SK-N-SH (cell line): ENCODE results near the gene CENPS. TPM values are rescaled to one million over a fixed set of nuclear protein-coding genes. Genes with fewer than 3 reads are reported as not detected.

Experiments used
- CTCF ChIA-PET: fragments of 300-600, 350-600 bp; formaldehyde crosslinking; extraction: SDS; loops from one replicate; lab custom pipeline; 2021; lab: Yijun Ruan, JAX
- POLR2A ChIA-PET: fragments of 350-600 bp; sonication (Branson Sonifier 250); formaldehyde crosslinking; extraction: SDS; loops from one replicate; lab custom pipeline; 2020; ENCODE audit warnings: antibody characterized with exemption, inconsistent platforms; lab: Yijun Ruan, JAX
- DNase-seq: peaks from one replicate; pipeline ENCODE4 v3.0.0; 2012
- H2AFZ ChIP-seq: fragments of 200-600 bp; sonication (generic); 2 replicates; pipeline ENCODE4 v1.8.1; 2016; ENCODE audit warnings: antibody characterized with exemption, mild to moderate bottlenecking, low read depth
- H3F3A ChIP-seq: fragments of 200-600 bp; sonication (generic); replicated peaks from 2 replicates; pipeline ENCODE3; 2016; ENCODE audit warnings: antibody characterized with exemption, mild to moderate bottlenecking; ENCODE audit not compliant: insufficient read depth
- H3K27ac ChIP-seq, 2 experiments: fragments of 200-500 bp in 1 of 2; fragments of 200-600 bp in 1 of 2; sonication (Bioruptor generic) in 1 of 2; sonication (generic), shearing (Covaris generic) in 1 of 2; 2 replicates each; pipeline versions ENCODE4 v1.5.1 to v1.6.1; 2014 to 2016; ENCODE audit warnings: low read depth in 2 of 2, inconsistent platforms in 1 of 2, low read length in 1 of 2, mild to moderate bottlenecking in 1 of 2, mixed read lengths in 1 of 2
- H3K27me3 ChIP-seq: fragments of 200-600 bp; sonication (generic), shearing (Covaris generic); 2 replicates; pipeline ENCODE4 v1.6.1; 2016; ENCODE audit warnings: mixed run types; ENCODE audit not compliant: insufficient read depth
- H3K36me3 ChIP-seq, 2 experiments: fragments of 200-500 bp in 1 of 2; fragments of 200-600 bp in 1 of 2; sonication (Bioruptor generic) in 1 of 2; sonication (generic) in 1 of 2; replicated peaks in 1 of 2; 2 replicates each; pipeline versions ENCODE3 to v1.5.1; 2014 to 2016; ENCODE audit warnings: low read length in 1 of 2, mild to moderate bottlenecking in 1 of 2; ENCODE audit not compliant: insufficient read depth in 2 of 2, control insufficient read depth in 1 of 2
- H3K4me1 ChIP-seq, 2 experiments: fragments of 200-500 bp in 1 of 2; fragments of 200-600 bp in 1 of 2; sonication (Bioruptor generic) in 1 of 2; sonication (generic), shearing (Covaris generic) in 1 of 2; 2 replicates each; pipeline versions ENCODE4 v1.5.1 to v1.6.1; 2014 to 2016; ENCODE audit warnings: low read depth in 1 of 2, low read length in 1 of 2, mixed run types in 1 of 2; ENCODE audit not compliant: insufficient read depth in 2 of 2, control insufficient read depth in 1 of 2
- H3K4me2 ChIP-seq: fragments of 200-600 bp; sonication (generic), shearing (Covaris generic); 2 replicates; pipeline ENCODE4 v1.6.1; 2017; ENCODE audit warnings: mixed run types
- H3K4me3 ChIP-seq, 2 experiments: fragments of 200-500 bp in 1 of 2; fragments of 200-600 bp in 1 of 2; sonication (Bioruptor generic) in 1 of 2; sonication (generic), shearing (Covaris generic) in 1 of 2; 2 replicates each; pipeline versions ENCODE4 v1.5.1 to v1.8.1; 2014 to 2016; ENCODE audit warnings: low read depth in 2 of 2, inconsistent platforms in 1 of 2, low read length in 1 of 2, mild to moderate bottlenecking in 1 of 2, mixed read lengths in 1 of 2, moderate library complexity in 1 of 2
- H3K79me2 ChIP-seq: fragments of 200-600 bp; sonication (generic); 2 replicates; pipeline ENCODE4 v1.8.1; 2017; ENCODE audit warnings: mild to moderate bottlenecking; ENCODE audit not compliant: insufficient read depth
- H3K9ac ChIP-seq: fragments of 200-600 bp; sonication (generic); 2 replicates; pipeline ENCODE4 v1.6.1; 2017; ENCODE audit warnings: mixed run types
- H3K9me2 ChIP-seq: fragments of 200-600 bp; sonication (generic); 2 replicates; pipeline ENCODE4 v1.6.1; 2017; ENCODE audit warnings: mixed run types
- H3K9me3 ChIP-seq: fragments of 200-600 bp; sonication (generic); 2 replicates; pipeline ENCODE4 v1.6.1; 2017; ENCODE audit warnings: mixed run types, mild to moderate bottlenecking, moderate library complexity
- H4K20me1 ChIP-seq: fragments of 200-600 bp; sonication (generic); 2 replicates; pipeline ENCODE4 v1.6.1; 2017; ENCODE audit warnings: mild to moderate bottlenecking, mixed run types; ENCODE audit not compliant: insufficient read depth
- CTCF ChIP-seq: fragments of 200-600 bp; sonication (generic); IDR thresholded peaks from 2 replicates; pipeline ENCODE4 v1.6.1; 2017; ENCODE audit warnings: antibody characterized with exemption, mild to moderate bottlenecking, moderate library complexity
- ELF1 ChIP-seq: IDR thresholded peaks from 2 replicates; pipeline ENCODE4 v1.4.0; 2012
- EP300 ChIP-seq, 2 experiments: IDR thresholded peaks; 2 replicates each; pipeline versions ENCODE4 v1.4.0 to v1.6.1; 2012; ENCODE audit warnings: borderline replicate concordance in 1 of 2, low read depth in 1 of 2, low read length in 1 of 2
- EZH2phosphoT487 ChIP-seq: fragments of 200-600 bp; sonication (generic); IDR thresholded peaks from 2 replicates; pipeline ENCODE4 v1.6.1; 2017; ENCODE audit warnings: low read depth, mixed run types, mild to moderate bottlenecking, antibody characterized with exemption, moderate library complexity, borderline replicate concordance
- FOXJ3 ChIP-seq: sonication (generic); formaldehyde crosslinking; IDR thresholded peaks from 2 replicates; pipeline ENCODE4 v1.5.1; 2020; ENCODE audit warnings: mild to moderate bottlenecking, missing genetic modification reagents
- FOXM1 ChIP-seq: IDR thresholded peaks from 2 replicates; pipeline ENCODE4 v1.4.0; 2012; ENCODE audit warnings: low read depth, mild to moderate bottlenecking
- GABPA ChIP-seq: IDR thresholded peaks from 2 replicates; pipeline ENCODE4 v1.4.0; 2012; ENCODE audit warnings: low read depth, mild to moderate bottlenecking
- MEF2A ChIP-seq: IDR thresholded peaks from 2 replicates; pipeline ENCODE4 v1.4.0; 2012; ENCODE audit warnings: low read depth, borderline replicate concordance
- NFIC ChIP-seq: IDR thresholded peaks from 2 replicates; pipeline ENCODE4 v1.4.0; 2012; ENCODE audit warnings: borderline replicate concordance
- NRF1 ChIP-seq: IDR thresholded peaks from 2 replicates; pipeline ENCODE4 v1.6.1; 2012; ENCODE audit warnings: low read depth, mild to moderate bottlenecking, low read length
- RCOR1 ChIP-seq: fragments of 150-350 bp; IDR thresholded peaks from 2 replicates; pipeline ENCODE4 v1.6.1; 2017; ENCODE audit warnings: antibody characterized with exemption, low read length
- RFX5 ChIP-seq: IDR thresholded peaks from 2 replicates; pipeline ENCODE4 v1.6.1; 2012; ENCODE audit warnings: mild to moderate bottlenecking, improper control_type of control experiment, low read length
- RXRA ChIP-seq: IDR thresholded peaks from 2 replicates; pipeline ENCODE4 v1.4.0; 2012; ENCODE audit warnings: low read depth, mild to moderate bottlenecking, borderline replicate concordance
- SIN3A ChIP-seq: IDR thresholded peaks from 2 replicates; pipeline ENCODE4 v1.6.1; 2012; ENCODE audit warnings: low read depth, mild to moderate bottlenecking, low read length, moderate library complexity, borderline replicate concordance
- SMC3 ChIP-seq: IDR thresholded peaks from 2 replicates; pipeline ENCODE4 v1.6.1; 2012; ENCODE audit warnings: low read depth, low read length, improper control_type of control experiment
- TAF1 ChIP-seq: IDR thresholded peaks from 2 replicates; pipeline ENCODE4 v1.6.1; 2012; ENCODE audit warnings: low read depth, mild to moderate bottlenecking, low read length, moderate library complexity, borderline replicate concordance
- TEAD4 ChIP-seq: IDR thresholded peaks from 2 replicates; pipeline ENCODE4 v1.4.0; 2012; ENCODE audit warnings: mild to moderate bottlenecking, borderline replicate concordance; ENCODE audit not compliant: insufficient read depth
- USF2 ChIP-seq: fragments of 150-350 bp; IDR thresholded peaks from 2 replicates; pipeline ENCODE4 v1.6.1; 2017; ENCODE audit warnings: antibody characterized with exemption, low read length, low read depth, borderline replicate concordance
- YY1 ChIP-seq: IDR thresholded peaks from 2 replicates; pipeline ENCODE4 v1.4.0; 2012; ENCODE audit warnings: low read depth, mild to moderate bottlenecking
- ZBTB33 ChIP-seq: IDR thresholded peaks from 2 replicates; pipeline ENCODE4 v1.4.0; 2012; ENCODE audit warnings: low read depth, borderline replicate concordance
- WGBS: methylation state at CpG from one replicate; pipeline ENCODE4 v1.1.6; 2017; ENCODE audit warnings: low lambda C conversion rate; 5-methylcytosine and 5-hydroxymethylcytosine counted together
- polyA plus RNA-seq, 3 experiments: library from polyadenylated mRNA; depleted of rRNA; stranded (reverse); fragments of >200 nt; gene quantifications; 2 replicates each; pipeline ENCODE4 v1.2.3, GENCODE V29; 2012
- TF ChIP-seq, protein P1 (sequence below): IDR thresholded peaks from 2 replicates; pipeline ENCODE4 v1.6.1; 2012; ENCODE audit warnings: mild to moderate bottlenecking, low read depth, low read length, moderate library complexity
- TF ChIP-seq, protein P2 (sequence below): IDR thresholded peaks from 2 replicates; pipeline ENCODE4 v1.4.0; 2012; ENCODE audit warnings: low read depth

Gene CENPS
- 16.6 and 20.0 TPM in 2 replicates for polyA plus RNA-seq (2012; rRNA removed)
- polyA plus RNA-seq (2012; cell fraction: cytosol; rRNA removed): 22.6 and 25.6 TPM in 2 replicates
- polyA plus RNA-seq (2012; cell fraction: nucleus; rRNA removed): 9.0 and 9.1 TPM in 2 replicates

DNA sequence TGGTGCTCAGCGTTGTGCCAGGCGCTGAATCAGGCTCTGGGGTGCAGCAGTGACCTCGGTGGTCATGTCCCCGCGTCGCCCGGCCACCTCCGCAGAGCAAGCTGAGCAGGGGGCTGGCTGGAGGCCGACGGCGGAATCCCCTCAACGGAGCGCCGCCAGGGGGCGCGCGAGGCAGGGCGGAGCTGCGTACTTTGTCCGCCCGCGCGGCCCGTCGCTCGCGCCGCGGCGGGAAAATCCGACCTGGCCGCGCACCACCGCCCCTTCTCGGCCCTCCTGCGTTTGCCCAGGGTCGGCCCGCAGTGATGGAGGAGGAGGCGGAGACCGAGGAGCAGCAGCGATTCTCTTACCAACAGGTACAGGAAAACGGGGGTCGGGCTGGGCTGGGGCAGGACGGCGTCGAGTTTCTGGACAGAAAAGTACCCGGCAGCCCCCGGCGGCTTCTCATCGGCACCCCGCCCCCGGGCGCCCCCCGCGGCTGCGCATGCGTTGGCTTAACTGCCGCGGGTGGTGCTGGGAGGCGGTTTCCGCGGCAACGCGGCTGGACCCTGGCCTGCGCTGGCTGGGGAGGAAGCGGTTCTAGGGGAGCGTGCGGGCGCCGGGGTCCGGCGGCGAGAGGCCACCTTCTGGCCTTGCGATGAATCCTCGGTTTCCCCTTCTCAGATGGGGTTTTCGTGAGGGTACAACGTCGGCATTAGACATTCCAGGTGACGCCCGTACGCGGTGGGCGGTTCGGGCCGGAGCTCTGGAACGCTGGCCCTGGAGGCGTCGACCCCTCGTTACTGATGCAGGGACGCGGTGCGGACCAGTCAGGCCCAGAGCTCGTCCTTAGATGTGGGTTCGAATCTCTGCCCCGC lies at the start of gene CENPS:
CENPS (plus strand) TSS at position 218 of the 854 bp plus-strand sequence; CDS start at position 303, 85 bp downstream.
- Histone ChIP-seq H3K79me2 (peaks cover 18% of the 10 kb centered on the region), H3K9me2 (no peaks in the 10 kb centered on the region), H3K27me3 (no peaks in the 10 kb centered on the region), H3K9me3 (no peaks in the 10 kb centered on the region), H3F3A (no peaks in the 10 kb centered on the region), H3K9ac (peak within 1 kb of the TSS; percentile 72), H4K20me1 (no peaks in the 10 kb centered on the region), H3K27ac (peak within 1 kb of the TSS; percentile 67 to 85), H3K4me1 (peaks cover 3 to 9% of the 10 kb centered on the region in 2 experiments; a peak in 1 of 4 replicates), H2AFZ (peak within 1 kb of the TSS; percentile 85), H3K4me2 (peak within 1 kb of the TSS; percentile 91), H3K36me3 (peaks cover 0 to 3% of the 10 kb centered on the region in 2 experiments), H3K4me3 (peak within 1 kb of the TSS; percentile 68 to 82)
- POLR2A ChIA-PET: interaction anchor here (0.8 to 2.0 kb wide), 5 partner anchors 23 to 220 kb away, joined by 3 to 11 read pairs (median 3); partner anchors contain the start of gene KIF1B
- CTCF ChIA-PET: interaction anchor here (0.6 to 10.8 kb wide), 44 partner anchors 11 to 556 kb away, joined by 3 to 203 read pairs (median 4); partner anchors contain the start of genes CORT, DFFA, KIF1B and PGD
- peak; percentile 98 for DNase-seq
- WGBS: under 1% methylated on average over 24 of the region's 95 CpGs
- peak; percentile 8; the same call in 1 of the 2 replicates for TF ChIP-seq NFIC
- no peak for TF ChIP-seq TEAD4
- TF ChIP-seq YY1: peak; percentile 49; the same call in 1 of the 2 replicates
- TF ChIP-seq, protein P1, sequence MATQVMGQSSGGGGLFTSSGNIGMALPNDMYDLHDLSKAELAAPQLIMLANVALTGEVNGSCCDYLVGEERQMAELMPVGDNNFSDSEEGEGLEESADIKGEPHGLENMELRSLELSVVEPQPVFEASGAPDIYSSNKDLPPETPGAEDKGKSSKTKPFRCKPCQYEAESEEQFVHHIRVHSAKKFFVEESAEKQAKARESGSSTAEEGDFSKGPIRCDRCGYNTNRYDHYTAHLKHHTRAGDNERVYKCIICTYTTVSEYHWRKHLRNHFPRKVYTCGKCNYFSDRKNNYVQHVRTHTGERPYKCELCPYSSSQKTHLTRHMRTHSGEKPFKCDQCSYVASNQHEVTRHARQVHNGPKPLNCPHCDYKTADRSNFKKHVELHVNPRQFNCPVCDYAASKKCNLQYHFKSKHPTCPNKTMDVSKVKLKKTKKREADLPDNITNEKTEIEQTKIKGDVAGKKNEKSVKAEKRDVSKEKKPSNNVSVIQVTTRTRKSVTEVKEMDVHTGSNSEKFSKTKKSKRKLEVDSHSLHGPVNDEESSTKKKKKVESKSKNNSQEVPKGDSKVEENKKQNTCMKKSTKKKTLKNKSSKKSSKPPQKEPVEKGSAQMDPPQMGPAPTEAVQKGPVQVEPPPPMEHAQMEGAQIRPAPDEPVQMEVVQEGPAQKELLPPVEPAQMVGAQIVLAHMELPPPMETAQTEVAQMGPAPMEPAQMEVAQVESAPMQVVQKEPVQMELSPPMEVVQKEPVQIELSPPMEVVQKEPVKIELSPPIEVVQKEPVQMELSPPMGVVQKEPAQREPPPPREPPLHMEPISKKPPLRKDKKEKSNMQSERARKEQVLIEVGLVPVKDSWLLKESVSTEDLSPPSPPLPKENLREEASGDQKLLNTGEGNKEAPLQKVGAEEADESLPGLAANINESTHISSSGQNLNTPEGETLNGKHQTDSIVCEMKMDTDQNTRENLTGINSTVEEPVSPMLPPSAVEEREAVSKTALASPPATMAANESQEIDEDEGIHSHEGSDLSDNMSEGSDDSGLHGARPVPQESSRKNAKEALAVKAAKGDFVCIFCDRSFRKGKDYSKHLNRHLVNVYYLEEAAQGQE: peak; percentile 71; the same call in 1 of the 2 replicates
- no peak for TF ChIP-seq MEF2A
- TF ChIP-seq SMC3: peak; percentile 90
- TF ChIP-seq EP300 (IDR thresholded peaks at IDR 0.05; ENCODE audit: borderline replicate concordance in 1 of 2, low read depth in 1 of 2, low read length in 1 of 2): no peak
- TF ChIP-seq SIN3A: peak; percentile 97; the same call in 1 of the 2 replicates
- peak; percentile 77 for TF ChIP-seq CTCF
- TF ChIP-seq, protein P2, sequence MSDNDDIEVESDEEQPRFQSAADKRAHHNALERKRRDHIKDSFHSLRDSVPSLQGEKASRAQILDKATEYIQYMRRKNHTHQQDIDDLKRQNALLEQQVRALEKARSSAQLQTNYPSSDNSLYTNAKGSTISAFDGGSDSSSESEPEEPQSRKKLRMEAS: peak; percentile 96
- peak; percentile 39; the same call in 1 of the 2 replicates for TF ChIP-seq TAF1
- TF ChIP-seq FOXJ3 (CRISPR knock-in tag): peak; percentile 5; the same call in 1 of the 2 replicates
- peak; percentile 55; the same call in 1 of the 2 replicates for TF ChIP-seq FOXM1
- TF ChIP-seq ZBTB33: peak; percentile 64; the same call in 1 of the 2 replicates
- TF ChIP-seq RFX5: no peak
- TF ChIP-seq NRF1: peak; percentile 86
- no peak for TF ChIP-seq RXRA
- no peak; the same call in 1 of the 2 replicates for TF ChIP-seq RCOR1
- no peak for TF ChIP-seq USF2
- TF ChIP-seq ELF1: no peak; the same call in 1 of the 2 replicates
- peak; percentile 8; the same call in 1 of the 2 replicates for TF ChIP-seq GABPA
- TF ChIP-seq EZH2phosphoT487: no peak
